A673 (cell line): Measurements from ENCODE around the gene IL36B.

ENCODE experiments used
- EZH2 ChIP-seq: fragments of 200-600 bp; sonication (generic); IDR thresholded peaks from 2 replicates; pipeline ENCODE4 v1.6.1; 2017; ENCODE audit warnings: borderline replicate concordance, low read depth, mild to moderate bottlenecking, mixed read lengths, antibody characterized with exemption, low read length; ENCODE audit not compliant: poor library complexity, severe bottlenecking
- TF ChIP-seq, protein P1 (sequence below): fragments of 300-800, 200-600 bp; sonication (generic); conservative IDR thresholded peaks from 2 replicates; pipeline ENCODE4 v1.5.1; 2017; ENCODE audit warnings: low read depth, mild to moderate bottlenecking, antibody characterized with exemption, low read length, moderate library complexity, mixed read lengths

DNA sequence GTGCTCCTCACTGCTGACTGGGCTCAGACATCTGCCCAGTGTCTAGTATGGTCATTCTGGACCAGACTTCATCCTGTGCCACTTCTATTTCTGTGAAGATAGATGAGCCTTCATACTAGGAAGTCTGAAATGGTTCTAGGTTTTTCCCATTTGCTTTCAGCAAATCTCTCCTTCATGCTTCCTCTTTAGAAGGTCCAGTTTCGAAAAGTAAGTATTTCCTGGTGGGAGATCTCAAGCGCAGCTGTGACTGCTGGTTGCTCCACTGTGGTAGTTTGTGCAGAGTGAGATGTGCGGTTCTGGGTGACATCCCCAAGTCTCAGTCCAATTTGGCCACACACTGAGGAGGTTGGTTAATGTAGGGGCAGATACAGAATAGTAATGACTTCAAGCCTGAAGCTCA, 14.4 kb downstream of the IL36B start:
- TF ChIP-seq, protein P1, sequence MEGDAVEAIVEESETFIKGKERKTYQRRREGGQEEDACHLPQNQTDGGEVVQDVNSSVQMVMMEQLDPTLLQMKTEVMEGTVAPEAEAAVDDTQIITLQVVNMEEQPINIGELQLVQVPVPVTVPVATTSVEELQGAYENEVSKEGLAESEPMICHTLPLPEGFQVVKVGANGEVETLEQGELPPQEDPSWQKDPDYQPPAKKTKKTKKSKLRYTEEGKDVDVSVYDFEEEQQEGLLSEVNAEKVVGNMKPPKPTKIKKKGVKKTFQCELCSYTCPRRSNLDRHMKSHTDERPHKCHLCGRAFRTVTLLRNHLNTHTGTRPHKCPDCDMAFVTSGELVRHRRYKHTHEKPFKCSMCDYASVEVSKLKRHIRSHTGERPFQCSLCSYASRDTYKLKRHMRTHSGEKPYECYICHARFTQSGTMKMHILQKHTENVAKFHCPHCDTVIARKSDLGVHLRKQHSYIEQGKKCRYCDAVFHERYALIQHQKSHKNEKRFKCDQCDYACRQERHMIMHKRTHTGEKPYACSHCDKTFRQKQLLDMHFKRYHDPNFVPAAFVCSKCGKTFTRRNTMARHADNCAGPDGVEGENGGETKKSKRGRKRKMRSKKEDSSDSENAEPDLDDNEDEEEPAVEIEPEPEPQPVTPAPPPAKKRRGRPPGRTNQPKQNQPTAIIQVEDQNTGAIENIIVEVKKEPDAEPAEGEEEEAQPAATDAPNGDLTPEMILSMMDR: no peak
- TF ChIP-seq EZH2: no peak
